HG02973 (cell line): ENCODE measurements around the gene COX14.
"Not testable (repeated sequence)": the region's sequence is repeated elsewhere in the genome, so short reads cannot be mapped to it uniquely, and the experiment has no call there.

ENCODE experiments used
- ATAC-seq: cut with Tn5 transposase; IDR thresholded peaks from one replicate; pipeline ENCODE4 v1.9.1; 2021; ENCODE audit warnings: moderate library complexity; ENCODE audit not compliant: unreplicated experiment

COX14 gene

GRCh38 chr12:50107416-50108268 lies 4.4 kb upstream of the COX14 start:
- ATAC-seq, result no peak

GRCh38 chr12:50109319-50109718 lies 2.7 kb upstream of the COX14 start:
- ATAC-seq, result no peak

- no peak for ATAC-seq
Measured at GRCh38 chr12:50110127-50110761, 1.8 kb upstream of the COX14 start.

GRCh38 chr12:50110762-50111351 lies 1.2 kb upstream of the COX14 start:
- no peak for ATAC-seq

- ATAC-seq, result no peak
Measured at GRCh38 chr12:50111395-50111692, 692 bp upstream of the COX14 start.

GRCh38 chr12:50112456-50113218 lies 601 bp downstream of the COX14 start:
- ATAC-seq, result peak; percentile 1

- no peak for ATAC-seq
Measured at GRCh38 chr12:50117057-50117622, 5.1 kb downstream of the COX14 start.

GRCh38 chr12:50119387-50119786 lies 7.4 kb downstream of the COX14 start:
- ATAC-seq, result no peak

- no peak for ATAC-seq
Measured at GRCh38 chr12:50120521-50120920, 8.5 kb downstream of the COX14 start.

- ATAC-seq, result no peak
Measured at GRCh38 chr12:50120953-50121352, 8.9 kb downstream of the COX14 start.

- no peak for ATAC-seq
Measured at GRCh38 chr12:50121641-50122040, 9.6 kb downstream of the COX14 start.

GRCh38 chr12:50123203-50123602 lies 11.2 kb downstream of the COX14 start:
- no peak for ATAC-seq

- ATAC-seq, result no peak
Measured at GRCh38 chr12:50127546-50127945, 15.5 kb downstream of the COX14 start.

GRCh38 chr12:50129290-50129689 lies 17.3 kb downstream of the COX14 start:
- ATAC-seq, result no peak

- ATAC-seq, result no peak
Measured at GRCh38 chr12:50132505-50133135, 20.6 kb downstream of the COX14 start.

- ATAC-seq, result no peak
Measured at GRCh38 chr12:50142993-50143392, 31.0 kb downstream of the COX14 start.

- no peak for ATAC-seq
Measured at GRCh38 chr12:50145439-50145838, 33.4 kb downstream of the COX14 start.

GRCh38 chr12:50147281-50147680 lies 35.2 kb downstream of the COX14 start:
- ATAC-seq, result no peak

- not testable (repeated sequence) for ATAC-seq
Measured at GRCh38 chr12:50148011-50148410, 36.0 kb downstream of the COX14 start.

- ATAC-seq, result no peak
Measured at GRCh38 chr12:50149311-50149710, 37.3 kb downstream of the COX14 start.
